ENCODE data around the gene GALNT6.

Gene GALNT6

DNA sequence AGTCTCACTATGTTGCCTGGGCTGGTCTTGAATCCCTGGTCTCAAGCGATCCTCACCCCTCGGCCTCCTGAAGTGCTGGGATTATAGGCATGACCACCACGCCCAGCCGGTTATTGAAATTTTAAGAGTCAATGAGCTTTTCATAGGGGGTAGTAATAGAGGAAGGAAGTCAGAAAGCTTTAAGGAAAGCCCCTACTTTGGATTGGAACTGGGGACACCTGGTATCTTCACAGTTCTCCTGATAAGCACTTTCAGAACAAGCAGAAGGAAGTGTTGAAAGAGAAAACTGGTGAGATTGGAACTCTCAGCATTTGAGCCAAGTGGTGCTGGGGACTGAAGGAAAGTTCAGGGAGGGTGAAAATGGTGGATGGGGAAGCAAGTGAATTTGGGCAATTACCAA lies 38.5 kb upstream of the GALNT6 start:
- H3K4me3 ChIP-seq (ENCODE audit: low read depth, low read length) = no peak overlapping the region
- no peak for TF ChIP-seq CTCF (IDR thresholded peaks at IDR 0.05; ENCODE audit: low read depth, low read length)

- TF ChIP-seq CTCF (IDR thresholded peaks at IDR 0.05; ENCODE audit: low read depth, low read length) = no peak
- H3K4me3 ChIP-seq (ENCODE audit: low read depth, low read length) = no peak overlapping the region
These were observed 37.0 kb upstream of the GALNT6 start for GRCh38 chr12:51428256-51428655.

DNA sequence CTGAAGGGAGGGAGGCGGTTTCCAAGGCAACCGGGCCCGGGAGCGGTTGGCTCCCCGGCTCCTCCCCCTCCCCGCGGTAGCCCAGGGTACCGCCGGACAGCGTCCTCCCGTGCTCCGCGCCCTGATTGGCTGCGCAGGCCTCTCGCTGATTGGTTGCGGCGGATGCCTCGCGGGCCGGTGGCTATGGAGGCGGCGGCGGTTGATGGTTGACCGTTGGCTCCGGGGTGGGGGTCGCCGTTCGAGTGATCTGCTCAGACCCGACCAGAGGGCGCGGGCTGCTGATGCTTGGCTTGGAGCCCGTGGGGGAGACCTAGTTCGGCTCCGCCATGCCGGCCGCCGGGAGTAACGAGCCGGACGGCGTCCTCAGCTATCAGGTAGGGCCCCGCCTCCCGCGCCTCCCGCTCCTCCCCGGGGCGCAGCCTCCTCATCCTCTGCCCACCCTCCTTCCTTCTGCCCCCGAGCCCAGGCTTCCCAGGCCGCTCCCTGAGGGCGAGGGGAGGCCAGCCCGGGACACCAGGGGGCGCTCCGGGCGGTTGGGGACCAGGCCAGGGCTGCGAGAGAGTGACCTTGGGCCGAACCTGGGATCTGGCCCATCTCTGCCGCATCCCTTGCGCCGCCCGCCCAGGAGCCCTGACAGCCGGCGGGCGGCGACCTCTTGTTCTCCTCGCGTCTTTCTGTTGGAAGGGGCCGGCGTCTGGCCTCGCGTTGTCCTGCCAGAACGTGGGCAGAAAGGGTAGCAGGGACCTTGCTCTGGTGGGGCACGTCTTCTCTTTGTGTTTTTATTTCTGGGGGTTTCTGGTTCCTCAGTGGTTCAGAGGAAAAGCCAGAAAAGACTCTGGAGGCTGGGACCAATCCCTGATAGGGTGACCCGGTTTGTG lies 33.7 kb upstream of the GALNT6 start, which contains the start of gene SLC4A8:
Gene SLC4A8, plus strand, starts transcription at position 170 of the 878 bp plus-strand sequence. Its CDS starts 157 bp downstream, at position 327.
- TF ChIP-seq CTCF (IDR thresholded peaks at IDR 0.05; ENCODE audit: low read depth, low read length) = peak; percentile 81
- H3K4me3 ChIP-seq (ENCODE audit: low read depth, low read length) = peak within 1 kb of the TSS; percentile 73

DNA sequence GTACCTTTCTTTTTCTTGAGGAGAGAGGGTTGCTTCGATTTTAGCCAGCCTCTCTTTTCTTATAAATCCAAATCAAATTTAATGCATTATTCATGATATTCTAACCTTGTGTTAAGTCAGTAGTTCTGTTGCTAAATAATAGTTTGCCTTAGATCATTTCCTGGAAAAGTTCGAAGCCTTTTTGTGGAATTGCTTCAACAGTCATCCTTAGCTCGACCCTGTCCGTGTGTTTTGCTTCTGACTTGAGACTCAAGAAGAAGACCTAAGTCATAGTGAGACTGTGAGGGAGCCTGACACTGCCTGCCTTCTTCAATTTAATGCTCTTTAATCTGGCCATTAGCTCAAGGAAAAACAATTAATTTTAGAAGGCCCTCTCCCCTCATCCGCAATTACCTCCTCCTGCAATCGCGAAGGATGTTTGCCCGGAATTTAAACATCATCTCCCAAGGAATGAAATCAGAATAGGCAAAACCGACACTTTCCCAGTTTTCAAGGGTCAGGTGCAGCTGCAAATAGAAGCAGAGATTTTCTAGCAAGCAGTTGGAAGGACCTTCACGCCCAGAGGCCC lies 33.0 kb upstream of the GALNT6 start:
- H3K4me3 ChIP-seq (ENCODE audit: low read depth, low read length) = peak overlapping the region; percentile 73
- TF ChIP-seq CTCF (IDR thresholded peaks at IDR 0.05; ENCODE audit: low read depth, low read length) = no peak

DNA sequence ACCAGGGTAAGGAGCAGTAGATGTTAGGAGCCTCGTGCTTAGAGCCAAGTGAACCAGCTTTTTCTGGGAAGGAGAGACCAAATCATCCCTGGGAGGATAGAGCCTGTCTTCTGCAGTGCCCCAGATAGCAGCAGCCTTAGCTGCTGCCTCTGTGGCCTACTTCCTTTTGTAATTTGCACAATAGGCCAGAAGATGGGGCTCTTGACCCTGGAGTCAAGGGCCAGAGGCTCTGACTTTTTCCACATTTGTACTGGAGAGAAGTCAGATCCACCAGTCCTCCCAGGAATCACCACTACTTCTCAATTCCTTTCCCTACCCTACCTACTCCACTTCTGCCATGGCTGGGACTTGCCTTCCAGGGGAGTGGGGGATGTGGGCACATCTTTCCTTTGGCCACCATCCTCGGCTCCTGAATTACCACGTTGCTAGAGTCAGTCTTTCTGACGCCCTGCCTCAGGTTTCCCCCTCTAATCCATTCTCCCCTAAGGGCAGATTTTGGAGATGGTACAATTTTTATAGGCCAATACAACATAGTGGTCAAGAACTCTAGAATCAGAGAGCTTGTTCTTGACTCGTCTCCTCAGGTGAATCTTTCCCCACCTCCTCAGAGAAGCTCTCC lies 30.2 kb upstream of the GALNT6 start:
- TF ChIP-seq CTCF (IDR thresholded peaks at IDR 0.05; ENCODE audit: low read depth, low read length) = peak; percentile 62
- H3K4me3 ChIP-seq (ENCODE audit: low read depth, low read length) = no peak overlapping the region

DNA sequence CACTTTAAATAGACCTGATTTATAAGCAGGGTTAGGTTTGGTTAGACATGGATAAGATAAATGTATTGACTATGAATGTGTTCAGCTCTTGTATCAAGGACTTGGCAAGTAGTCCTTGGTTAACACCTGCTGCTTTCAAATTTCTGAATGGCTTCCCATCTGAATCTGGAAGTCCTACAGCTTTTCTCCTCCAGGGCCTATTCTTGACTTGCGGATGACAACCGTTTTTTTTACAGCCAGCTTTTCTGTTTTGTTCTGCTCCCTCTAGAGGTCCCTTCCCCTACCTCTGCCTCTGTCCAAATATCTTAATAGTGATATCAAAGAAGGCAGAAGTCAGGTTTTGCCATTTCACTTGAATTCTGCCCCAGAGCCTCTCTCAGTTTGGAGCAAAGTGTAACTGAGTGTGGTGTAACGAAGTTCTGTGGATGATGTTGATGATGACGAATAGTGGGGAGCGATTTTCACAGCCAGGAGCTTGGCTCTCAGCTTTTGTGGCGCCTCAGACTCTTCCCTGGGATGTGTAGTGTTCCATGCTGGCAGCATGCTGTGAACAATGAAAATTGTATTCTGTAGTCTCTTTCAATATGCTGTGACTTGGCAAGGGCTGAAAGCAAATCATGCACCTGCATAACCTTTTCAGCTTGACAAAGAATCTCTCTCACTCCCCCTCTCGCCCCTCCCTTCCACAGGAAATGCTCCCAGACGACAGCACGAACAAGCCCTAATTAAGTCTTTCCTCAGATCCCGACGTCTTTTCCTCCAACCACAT lies 28.4 kb upstream of the GALNT6 start:
- H3K4me3 ChIP-seq (ENCODE audit: low read depth, low read length) = no peak overlapping the region
- TF ChIP-seq CTCF (IDR thresholded peaks at IDR 0.05; ENCODE audit: low read depth, low read length) = no peak
